Astrocyte (in vitro differentiated cells and primary cell): ENCODE results near the gene SRC. TPM values are rescaled to one million over a fixed set of nuclear protein-coding genes. Genes with fewer than 3 reads are reported as not detected.

Experiments
- DNase-seq: peaks from one replicate; pipeline ENCODE4 v3.0.0-alpha.2; 2010; ENCODE audit warnings: low read depth
- FAIRE-seq: peaks from 2 replicates; lab custom pipeline; 2011; peaks lifted over from hg19 to GRCh38; lab: Jason Lieb, UNC
- H2AFZ ChIP-seq: 2 replicates; pipeline ENCODE4 v1.6.0; 2012; ENCODE audit warnings: low read depth, low read length, inconsistent platforms
- H3K27ac ChIP-seq: 2 replicates; pipeline ENCODE4 v1.5.1; 2011; ENCODE audit warnings: low read depth, low read length, inconsistent platforms
- H3K27me3 ChIP-seq: 2 replicates; pipeline ENCODE4 v1.6.0; 2011; ENCODE audit warnings: low read length, inconsistent platforms; ENCODE audit not compliant: insufficient read depth
- H3K36me3 ChIP-seq: 2 replicates; pipeline ENCODE4 v1.5.1; 2011; ENCODE audit warnings: low read length, inconsistent platforms; ENCODE audit not compliant: insufficient read depth
- H3K4me1 ChIP-seq: 2 replicates; pipeline ENCODE4 v1.5.1; 2011; ENCODE audit warnings: low read length, inconsistent platforms; ENCODE audit not compliant: insufficient read depth
- H3K4me2 ChIP-seq: 2 replicates; pipeline ENCODE4 v1.6.0; 2012; ENCODE audit warnings: low read length, inconsistent platforms
- H3K4me3 ChIP-seq: 2 replicates; pipeline ENCODE4 v1.5.1; 2011; ENCODE audit warnings: low read depth, mild to moderate bottlenecking, low read length, inconsistent platforms; ENCODE audit not compliant: insufficient read depth
- H3K79me2 ChIP-seq: 2 replicates; pipeline ENCODE4 v1.6.0; 2012; ENCODE audit warnings: mild to moderate bottlenecking, low read length, inconsistent platforms; ENCODE audit not compliant: insufficient read depth
- H3K9ac ChIP-seq: 2 replicates; pipeline ENCODE4 v1.6.0; 2012; ENCODE audit warnings: mild to moderate bottlenecking, low read length, inconsistent platforms
- H3K9me3 ChIP-seq: 2 replicates; pipeline ENCODE4 v1.5.1; 2012; ENCODE audit warnings: low read depth, mild to moderate bottlenecking, low read length, inconsistent platforms; ENCODE audit not compliant: insufficient read depth
- H4K20me1 ChIP-seq: 2 replicates; pipeline ENCODE4 v1.6.0; 2012; ENCODE audit warnings: low read length, inconsistent platforms; ENCODE audit not compliant: insufficient read depth
- H3K27ac Mint-ChIP-seq: one replicate; pipeline ENCODE4 v1.8.0; 2021; ENCODE audit warnings: mild to moderate bottlenecking, mixed read lengths; ENCODE audit not compliant: unreplicated experiment
- H3K27me3 Mint-ChIP-seq: one replicate; pipeline ENCODE4 v1.8.0; 2021; ENCODE audit warnings: low read depth, mixed read lengths; ENCODE audit not compliant: unreplicated experiment
- H3K36me3 Mint-ChIP-seq: one replicate; pipeline ENCODE4 v1.8.0; 2021; ENCODE audit warnings: low read depth, mixed read lengths; ENCODE audit not compliant: unreplicated experiment
- H3K4me1 Mint-ChIP-seq: one replicate; pipeline ENCODE4 v1.8.0; 2021; ENCODE audit warnings: low read depth, mixed read lengths; ENCODE audit not compliant: unreplicated experiment
- H3K4me3 Mint-ChIP-seq: one replicate; pipeline ENCODE4 v1.8.0; 2021; ENCODE audit warnings: mild to moderate bottlenecking, moderate library complexity, mixed read lengths; ENCODE audit not compliant: unreplicated experiment
- H3K9me3 Mint-ChIP-seq: one replicate; pipeline ENCODE4 v1.8.0; 2021; ENCODE audit warnings: mild to moderate bottlenecking, mixed read lengths; ENCODE audit not compliant: unreplicated experiment
- EZH2 ChIP-seq: IDR thresholded peaks from 2 replicates; pipeline ENCODE4 v1.6.1; 2012; ENCODE audit warnings: mild to moderate bottlenecking, low read length, inconsistent platforms; ENCODE audit not compliant: insufficient read depth
- total RNA-seq: library from RNA; stranded (reverse); gene quantifications from 2 replicates; pipeline ENCODE4 v1.2.1, GENCODE V29; 2021
- TF ChIP-seq, protein P1 (sequence below): IDR thresholded peaks from 2 replicates; pipeline ENCODE4 v1.5.1; 2011; ENCODE audit warnings: low read depth, mild to moderate bottlenecking, inconsistent platforms, low read length, moderate library complexity; ENCODE audit not compliant: insufficient read depth

SRC gene
- total RNA-seq, 1 donor from 2014 or later: 33.4 TPM

DNA sequence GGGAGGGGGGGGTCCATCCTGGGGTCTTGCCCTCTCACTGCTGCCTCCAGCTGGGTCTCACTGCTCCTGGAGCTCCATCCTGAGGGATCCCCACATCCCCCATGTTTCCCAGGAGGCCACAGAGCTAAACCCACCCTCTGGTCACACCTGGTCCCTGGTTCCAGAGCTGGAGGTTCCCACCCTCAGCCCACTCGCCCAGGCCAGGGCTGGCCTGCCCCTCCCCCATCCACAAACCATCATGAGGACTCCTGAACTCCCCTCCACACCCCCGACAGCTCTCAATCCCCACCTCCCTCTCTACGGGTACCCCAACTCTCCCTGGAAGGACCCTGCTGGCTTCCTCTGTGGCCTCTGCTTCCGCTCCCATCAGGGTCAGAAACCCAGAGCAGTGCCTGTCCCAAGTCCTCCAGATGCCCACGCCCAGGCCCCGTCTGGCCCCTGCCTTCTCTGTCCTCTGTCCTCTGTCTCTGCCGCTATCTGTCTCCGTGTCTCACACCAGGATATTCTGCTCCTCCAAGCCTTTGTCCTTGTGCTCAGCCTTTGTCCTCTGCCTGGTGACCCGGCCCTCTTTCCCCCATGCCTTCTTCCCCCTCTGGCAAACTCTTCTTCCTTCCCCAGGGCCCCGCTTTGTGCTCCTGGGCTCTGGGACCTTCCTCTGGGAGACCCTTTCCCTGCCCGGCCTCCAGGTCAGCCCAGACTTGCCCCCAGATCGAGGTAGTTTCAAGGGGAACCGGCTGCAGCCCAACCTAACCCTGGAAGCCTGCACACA is 74.0 kb downstream of the SRC start:
- H3K4me3 ChIP-seq: no peak overlapping the region
- no peak overlapping the region for H3K27ac ChIP-seq
- no peaks in the 10 kb centered on the region for H3K9me3 ChIP-seq
- H3K27me3 Mint-ChIP-seq: peaks cover 61% of the 10 kb centered on the region
- no peak overlapping the region for H3K9ac ChIP-seq
- DNase-seq (no peak), FAIRE-seq (no peak)
- H4K20me1 ChIP-seq: no peaks in the 10 kb centered on the region
- no peak overlapping the region for H3K4me2 ChIP-seq
- H3K4me3 Mint-ChIP-seq: no peak overlapping the region
- TF ChIP-seq, protein P1, sequence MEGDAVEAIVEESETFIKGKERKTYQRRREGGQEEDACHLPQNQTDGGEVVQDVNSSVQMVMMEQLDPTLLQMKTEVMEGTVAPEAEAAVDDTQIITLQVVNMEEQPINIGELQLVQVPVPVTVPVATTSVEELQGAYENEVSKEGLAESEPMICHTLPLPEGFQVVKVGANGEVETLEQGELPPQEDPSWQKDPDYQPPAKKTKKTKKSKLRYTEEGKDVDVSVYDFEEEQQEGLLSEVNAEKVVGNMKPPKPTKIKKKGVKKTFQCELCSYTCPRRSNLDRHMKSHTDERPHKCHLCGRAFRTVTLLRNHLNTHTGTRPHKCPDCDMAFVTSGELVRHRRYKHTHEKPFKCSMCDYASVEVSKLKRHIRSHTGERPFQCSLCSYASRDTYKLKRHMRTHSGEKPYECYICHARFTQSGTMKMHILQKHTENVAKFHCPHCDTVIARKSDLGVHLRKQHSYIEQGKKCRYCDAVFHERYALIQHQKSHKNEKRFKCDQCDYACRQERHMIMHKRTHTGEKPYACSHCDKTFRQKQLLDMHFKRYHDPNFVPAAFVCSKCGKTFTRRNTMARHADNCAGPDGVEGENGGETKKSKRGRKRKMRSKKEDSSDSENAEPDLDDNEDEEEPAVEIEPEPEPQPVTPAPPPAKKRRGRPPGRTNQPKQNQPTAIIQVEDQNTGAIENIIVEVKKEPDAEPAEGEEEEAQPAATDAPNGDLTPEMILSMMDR: no peak
- no peak for TF ChIP-seq EZH2
- no peaks in the 10 kb centered on the region for H3K9me3 Mint-ChIP-seq
- peaks cover 3% of the 10 kb centered on the region for H3K4me1 ChIP-seq
- H3K27me3 ChIP-seq: peaks cover 44% of the 10 kb centered on the region
- H3K36me3 ChIP-seq: no peaks in the 10 kb centered on the region
- H2AFZ ChIP-seq: no peak overlapping the region
- H3K79me2 ChIP-seq: no peaks in the 10 kb centered on the region
- H3K36me3 Mint-ChIP-seq: peaks cover 2% of the 10 kb centered on the region
- H3K27ac Mint-ChIP-seq: no peak overlapping the region
- H3K4me1 Mint-ChIP-seq: peaks cover 10% of the 10 kb centered on the region

DNA sequence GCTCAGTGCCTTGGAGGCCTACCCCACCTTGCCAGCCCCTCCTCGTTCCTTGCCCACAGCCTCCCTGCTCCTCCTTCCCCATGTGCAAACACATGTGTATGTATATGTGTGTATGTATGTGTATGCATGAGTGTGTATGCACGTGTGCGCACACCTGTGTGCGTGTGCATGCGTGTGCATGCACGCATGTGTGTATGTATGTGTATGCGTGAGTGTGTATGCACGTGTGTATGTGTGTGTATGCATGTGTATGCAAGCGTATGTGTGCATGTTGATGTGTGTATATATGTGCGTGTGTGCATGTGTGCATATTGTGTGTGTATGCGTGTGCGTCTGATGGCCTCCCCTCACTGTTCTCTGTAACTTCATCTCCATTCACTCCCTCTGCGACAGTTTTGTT is 74.7 kb downstream of the SRC start:
- H4K20me1 ChIP-seq: no peaks in the 10 kb centered on the region
- H3K4me3 ChIP-seq: no peak overlapping the region
- peaks cover 47% of the 10 kb centered on the region for H3K27me3 ChIP-seq
- DNase-seq: no peak
- no peak overlapping the region for H3K9ac ChIP-seq
- no peak overlapping the region for H3K27ac ChIP-seq
- peaks cover 2% of the 10 kb centered on the region for H3K36me3 Mint-ChIP-seq
- H3K9me3 Mint-ChIP-seq: no peaks in the 10 kb centered on the region
- H3K4me2 ChIP-seq: no peak overlapping the region
- no peaks in the 10 kb centered on the region for H3K9me3 ChIP-seq
- H2AFZ ChIP-seq: no peak overlapping the region
- peaks cover 3% of the 10 kb centered on the region for H3K4me1 ChIP-seq
- H3K27me3 Mint-ChIP-seq: peaks cover 60% of the 10 kb centered on the region
- no peak for TF ChIP-seq EZH2
- TF ChIP-seq, protein P1: no peak
- H3K4me3 Mint-ChIP-seq: no peak overlapping the region
- no peak overlapping the region for H3K27ac Mint-ChIP-seq
- FAIRE-seq: no peak
- no peaks in the 10 kb centered on the region for H3K36me3 ChIP-seq
- no peaks in the 10 kb centered on the region for H3K79me2 ChIP-seq
- peaks cover 10% of the 10 kb centered on the region for H3K4me1 Mint-ChIP-seq
